OCI-LY7 (cell line): ENCODE data around the gene ARVCF.

ENCODE experiments used
- EZH2phosphoT487 ChIP-seq: fragments of 200-600 bp; sonication (generic); IDR thresholded peaks from 2 replicates; pipeline ENCODE4 v1.6.1; 2018; ENCODE audit warnings: low read depth, borderline replicate concordance, mild to moderate bottlenecking, mixed run types, antibody characterized with exemption, low read length, moderate library complexity, mixed read lengths
- TF ChIP-seq, protein P1 (sequence below): fragments of 200-600 bp; sonication (generic); conservative IDR thresholded peaks from 2 replicates; pipeline ENCODE4 v1.5.1; 2014; ENCODE audit warnings: mild to moderate bottlenecking, antibody characterized with exemption, low read length, moderate library complexity, mixed read lengths

- TF ChIP-seq, protein P1, sequence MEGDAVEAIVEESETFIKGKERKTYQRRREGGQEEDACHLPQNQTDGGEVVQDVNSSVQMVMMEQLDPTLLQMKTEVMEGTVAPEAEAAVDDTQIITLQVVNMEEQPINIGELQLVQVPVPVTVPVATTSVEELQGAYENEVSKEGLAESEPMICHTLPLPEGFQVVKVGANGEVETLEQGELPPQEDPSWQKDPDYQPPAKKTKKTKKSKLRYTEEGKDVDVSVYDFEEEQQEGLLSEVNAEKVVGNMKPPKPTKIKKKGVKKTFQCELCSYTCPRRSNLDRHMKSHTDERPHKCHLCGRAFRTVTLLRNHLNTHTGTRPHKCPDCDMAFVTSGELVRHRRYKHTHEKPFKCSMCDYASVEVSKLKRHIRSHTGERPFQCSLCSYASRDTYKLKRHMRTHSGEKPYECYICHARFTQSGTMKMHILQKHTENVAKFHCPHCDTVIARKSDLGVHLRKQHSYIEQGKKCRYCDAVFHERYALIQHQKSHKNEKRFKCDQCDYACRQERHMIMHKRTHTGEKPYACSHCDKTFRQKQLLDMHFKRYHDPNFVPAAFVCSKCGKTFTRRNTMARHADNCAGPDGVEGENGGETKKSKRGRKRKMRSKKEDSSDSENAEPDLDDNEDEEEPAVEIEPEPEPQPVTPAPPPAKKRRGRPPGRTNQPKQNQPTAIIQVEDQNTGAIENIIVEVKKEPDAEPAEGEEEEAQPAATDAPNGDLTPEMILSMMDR, result no peak
- no peak for TF ChIP-seq EZH2phosphoT487
These were observed 36.7 kb downstream of the ARVCF start for GRCh38 chr22:19979712-19980493.
